Stimulated activated naive B cell treated with anti-CD40 and anti-IgM and Interleukin-4, amounts not matched to agents 10 μg/mL and 1 μg/mL and 100 μg/mL, for 72 hours (primary cell): ENCODE measurements around the gene C19orf25.

Source experiments
- ATAC-seq, 2 donors: fragments of 150-1000 bp; cut with Tn5 transposase; replicated peaks; 2 replicates each; pipeline ENCODE4 v1.10.0; 2021; ENCODE audit warnings: moderate library complexity in 1 of 2
- DNase-seq: peaks from one replicate; pipeline ENCODE4 v3.0.0; 2021
- H3K27ac Mint-ChIP-seq: one replicate; pipeline ENCODE4 v1.8.0; 2022; ENCODE audit warnings: mild to moderate bottlenecking, mixed read lengths
- H3K27me3 Mint-ChIP-seq, 2 donors: one replicate each; pipeline ENCODE4 v1.8.0; 2022; ENCODE audit warnings: mixed read lengths in 2 of 2
- H3K36me3 Mint-ChIP-seq, 2 donors: one replicate each; pipeline ENCODE4 v1.8.0; 2022; ENCODE audit warnings: mixed read lengths in 2 of 2, mild to moderate bottlenecking in 1 of 2
- H3K4me1 Mint-ChIP-seq, 2 donors: one replicate each; pipeline ENCODE4 v1.8.0; 2022; ENCODE audit warnings: mixed read lengths in 2 of 2, mild to moderate bottlenecking in 1 of 2
- H3K4me3 Mint-ChIP-seq, 2 donors: one replicate each; pipeline ENCODE4 v1.8.0; 2022; ENCODE audit warnings: mild to moderate bottlenecking in 2 of 2, mixed read lengths in 2 of 2, moderate library complexity in 1 of 2
- H3K9me3 Mint-ChIP-seq, 2 donors: one replicate each; pipeline ENCODE4 v1.8.0; 2022; ENCODE audit warnings: mixed read lengths in 2 of 2, mild to moderate bottlenecking in 1 of 2

Gene C19orf25

GRCh38 chr19:1427221-1427920, 51.6 kb downstream of the C19orf25 start:
- Mint-ChIP-seq H3K36me3 (peaks cover 30 to 43% of the 10 kb centered on the region in 2 donors), H3K27ac (peak overlapping the region; percentile 59)
- no peak for ATAC-seq

GRCh38 chr19:1426736-1427135, 52.3 kb downstream of the C19orf25 start:
- Mint-ChIP-seq H3K9me3 (no peaks in the 10 kb centered on the region), H3K36me3 (peaks cover 29 to 44% of the 10 kb centered on the region in 2 donors), H3K4me1 (peaks cover 4 to 19% of the 10 kb centered on the region in 2 donors), H3K4me3 (no peak overlapping the region), H3K27me3 (no peaks in the 10 kb centered on the region), H3K27ac (no peak overlapping the region)
- ATAC-seq (no peak), DNase-seq (no peak)

More at GRCh38 chr19:1427221-1427920, 51.6 kb downstream of the C19orf25 start:
- Mint-ChIP-seq H3K27me3 (no peaks in the 10 kb centered on the region), H3K4me1 (peaks cover 4 to 19% of the 10 kb centered on the region in 2 donors), H3K9me3 (no peaks in the 10 kb centered on the region), H3K4me3 (no peak overlapping the region)
- DNase-seq, result no peak

DNA sequence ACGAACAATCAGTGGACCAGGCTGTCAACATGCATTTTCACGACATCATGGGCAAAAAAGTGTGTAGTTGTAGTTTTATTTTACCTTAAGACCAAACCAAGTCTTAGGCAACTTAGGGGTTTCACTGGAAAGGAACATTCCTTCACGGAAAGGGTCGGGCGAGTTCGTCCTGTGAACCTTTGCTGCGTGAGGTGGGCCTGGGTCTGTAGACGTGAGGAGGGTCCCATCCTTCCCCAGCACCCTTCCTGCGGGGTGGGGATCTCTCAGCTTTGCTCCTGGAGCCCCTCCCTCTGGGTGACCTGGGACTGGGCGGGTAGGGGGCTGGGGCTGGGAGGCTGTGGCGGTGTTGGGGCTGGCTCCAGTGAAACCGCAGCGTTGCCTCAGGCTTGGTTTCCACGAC, 53.1 kb downstream of the C19orf25 start:
- Mint-ChIP-seq H3K9me3 (no peaks in the 10 kb centered on the region), H3K4me1 (peaks cover 4 to 19% of the 10 kb centered on the region in 2 donors)

DNA sequence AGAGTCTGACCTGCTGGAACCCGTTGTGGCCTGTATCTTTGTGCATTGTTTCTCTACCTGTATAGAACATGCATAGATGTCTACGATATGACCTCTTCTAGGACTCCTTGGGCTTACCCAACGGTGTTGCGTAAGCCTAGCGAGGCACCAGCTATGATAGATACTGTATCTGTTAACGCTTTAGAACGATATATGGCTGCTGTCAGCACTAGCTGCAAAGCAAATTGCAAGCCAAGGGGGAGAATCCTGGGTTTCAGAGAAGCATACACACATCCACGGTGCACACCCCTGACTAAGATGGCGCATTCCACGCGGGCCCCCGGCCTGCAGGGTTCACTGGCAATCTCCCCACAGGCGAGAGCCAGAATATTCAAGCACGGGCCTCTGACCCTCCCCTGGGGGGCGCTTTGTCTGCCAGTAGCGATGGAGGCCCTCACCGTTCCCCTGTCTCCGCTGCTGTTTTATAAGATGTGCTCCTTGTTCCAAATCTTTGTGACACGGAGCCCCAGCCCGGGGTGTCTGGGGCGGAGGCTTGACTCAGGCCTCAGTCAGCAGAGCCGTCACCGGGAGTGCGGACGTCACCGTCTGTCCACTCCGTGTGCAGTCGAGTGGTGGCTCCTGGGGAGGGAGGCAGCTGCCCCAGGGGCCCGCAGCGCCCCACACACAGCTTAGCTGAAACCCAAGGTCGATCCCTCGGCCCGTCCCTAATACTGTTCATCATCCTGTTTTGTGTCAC, 53.7 kb downstream of the C19orf25 start:
- no peak for ATAC-seq
- no peak for DNase-seq
- peak overlapping the region; percentile 77 for H3K27ac Mint-ChIP-seq
- peaks cover 4 to 19% of the 10 kb centered on the region in 2 donors for H3K4me1 Mint-ChIP-seq
- peaks cover 33 to 47% of the 10 kb centered on the region in 2 donors for H3K36me3 Mint-ChIP-seq
- no peaks in the 10 kb centered on the region for H3K27me3 Mint-ChIP-seq
- H3K9me3 Mint-ChIP-seq, result no peaks in the 10 kb centered on the region
- no peak overlapping the region for H3K4me3 Mint-ChIP-seq

More for the DNA sequence above, 53.1 kb downstream of the C19orf25 start:
- Mint-ChIP-seq H3K27me3 (no peaks in the 10 kb centered on the region), H3K4me3 (no peak overlapping the region), H3K36me3 (peaks cover 33 to 43% of the 10 kb centered on the region in 2 donors), H3K27ac (peak overlapping the region; percentile 51)
- DNase-seq (no peak), ATAC-seq (no peak)

GRCh38 chr19:1424192-1424955, 54.6 kb downstream of the C19orf25 start:
- Mint-ChIP-seq H3K27ac (no peak overlapping the region), H3K9me3 (no peaks in the 10 kb centered on the region), H3K27me3 (no peaks in the 10 kb centered on the region), H3K4me3 (no peak overlapping the region), H3K36me3 (peaks cover 34 to 48% of the 10 kb centered on the region in 2 donors), H3K4me1 (peaks cover 4 to 19% of the 10 kb centered on the region in 2 donors)
- DNase-seq, result no peak
- peak in 1 of 2 donors; percentile 34 for ATAC-seq

- H3K27ac Mint-ChIP-seq, result no peak overlapping the region
- no peak overlapping the region for H3K4me3 Mint-ChIP-seq
- H3K27me3 Mint-ChIP-seq, result no peaks in the 10 kb centered on the region
- ATAC-seq (no peak), DNase-seq (no peak)
- H3K36me3 Mint-ChIP-seq, result peaks cover 39 to 56% of the 10 kb centered on the region in 2 donors
- H3K9me3 Mint-ChIP-seq, result no peaks in the 10 kb centered on the region
- peaks cover 6 to 19% of the 10 kb centered on the region in 2 donors for H3K4me1 Mint-ChIP-seq
Observed at GRCh38 chr19:1423436-1424191, 55.4 kb downstream of the C19orf25 start.
